ENCODE results near the gene VAMP5. TPM values are rescaled to one million over a fixed set of nuclear protein-coding genes. Genes with fewer than 3 reads are reported as not detected.
"Not testable (repeated sequence)": the region's sequence is repeated elsewhere in the genome, so short reads cannot be mapped to it uniquely, and the experiment has no call there.

The VAMP5 gene
- total RNA-seq, 1 donor from 2014 or later: 87.0 TPM

GRCh38 chr2:85539361-85540132 lies 44.7 kb upstream of the VAMP5 start:
- intact Hi-C loops (cut with DNase I): no loop called here
- Histone ChIP-seq H3K36me3 (peaks cover 39% of the 10 kb centered on the region), H3K9me3 (no peaks in the 10 kb centered on the region), H3K4me3 (peak overlapping the region; percentile 98), H3K27me3 (ENCODE audit: low read depth) (no peaks in the 10 kb centered on the region), H3K4me1 (peaks cover 49% of the 10 kb centered on the region), H3K27ac (peak overlapping the region; percentile 99)
- DNase-seq (peak; percentile 82), ATAC-seq (peak; percentile 73 to 81)
- TF ChIP-seq, protein P1, sequence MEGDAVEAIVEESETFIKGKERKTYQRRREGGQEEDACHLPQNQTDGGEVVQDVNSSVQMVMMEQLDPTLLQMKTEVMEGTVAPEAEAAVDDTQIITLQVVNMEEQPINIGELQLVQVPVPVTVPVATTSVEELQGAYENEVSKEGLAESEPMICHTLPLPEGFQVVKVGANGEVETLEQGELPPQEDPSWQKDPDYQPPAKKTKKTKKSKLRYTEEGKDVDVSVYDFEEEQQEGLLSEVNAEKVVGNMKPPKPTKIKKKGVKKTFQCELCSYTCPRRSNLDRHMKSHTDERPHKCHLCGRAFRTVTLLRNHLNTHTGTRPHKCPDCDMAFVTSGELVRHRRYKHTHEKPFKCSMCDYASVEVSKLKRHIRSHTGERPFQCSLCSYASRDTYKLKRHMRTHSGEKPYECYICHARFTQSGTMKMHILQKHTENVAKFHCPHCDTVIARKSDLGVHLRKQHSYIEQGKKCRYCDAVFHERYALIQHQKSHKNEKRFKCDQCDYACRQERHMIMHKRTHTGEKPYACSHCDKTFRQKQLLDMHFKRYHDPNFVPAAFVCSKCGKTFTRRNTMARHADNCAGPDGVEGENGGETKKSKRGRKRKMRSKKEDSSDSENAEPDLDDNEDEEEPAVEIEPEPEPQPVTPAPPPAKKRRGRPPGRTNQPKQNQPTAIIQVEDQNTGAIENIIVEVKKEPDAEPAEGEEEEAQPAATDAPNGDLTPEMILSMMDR (IDR thresholded peaks at IDR 0.05): no peak

DNA sequence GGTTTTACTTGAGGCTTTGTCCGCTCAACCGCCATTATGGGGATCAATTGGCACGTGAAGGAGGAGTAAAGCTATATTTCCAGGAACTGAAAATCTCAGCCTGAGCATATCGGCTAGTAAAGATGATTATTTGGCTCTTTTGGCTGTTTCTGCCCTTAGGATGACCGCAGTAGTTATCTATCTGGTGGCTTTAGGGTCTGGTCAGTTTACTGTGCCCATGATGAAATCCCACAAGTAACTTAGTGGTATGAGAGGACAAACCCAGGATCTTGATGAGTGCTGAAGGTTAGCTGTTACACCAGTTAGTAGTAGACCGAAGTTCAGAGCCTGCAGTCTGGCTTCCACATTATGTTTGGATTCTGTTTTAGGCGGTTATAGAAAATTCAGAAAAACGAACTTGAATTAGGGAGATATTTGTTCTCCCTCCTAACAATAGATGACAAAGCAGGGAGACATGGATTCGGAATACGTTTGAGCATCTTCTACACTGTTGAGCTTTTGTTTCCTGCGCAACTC lies 44.0 kb upstream of the VAMP5 start:
- no peak for ATAC-seq
- Histone ChIP-seq H3K4me3 (peak overlapping the region; percentile 98), H3K27me3 (ENCODE audit: low read depth) (no peaks in the 10 kb centered on the region), H3K4me1 (peaks cover 49% of the 10 kb centered on the region), H3K9me3 (no peaks in the 10 kb centered on the region), H3K36me3 (peaks cover 45% of the 10 kb centered on the region), H3K27ac (peak overlapping the region; percentile 99)
- DNase-seq: no peak
- intact Hi-C loops (cut with DNase I): no loop called here
- TF ChIP-seq, protein P1 (IDR thresholded peaks at IDR 0.05): no peak

- peaks cover 56% of the 10 kb centered on the region for H3K36me3 ChIP-seq
Observed at GRCh38 chr2:85541262-85541661, 43.0 kb upstream of the VAMP5 start.

DNA sequence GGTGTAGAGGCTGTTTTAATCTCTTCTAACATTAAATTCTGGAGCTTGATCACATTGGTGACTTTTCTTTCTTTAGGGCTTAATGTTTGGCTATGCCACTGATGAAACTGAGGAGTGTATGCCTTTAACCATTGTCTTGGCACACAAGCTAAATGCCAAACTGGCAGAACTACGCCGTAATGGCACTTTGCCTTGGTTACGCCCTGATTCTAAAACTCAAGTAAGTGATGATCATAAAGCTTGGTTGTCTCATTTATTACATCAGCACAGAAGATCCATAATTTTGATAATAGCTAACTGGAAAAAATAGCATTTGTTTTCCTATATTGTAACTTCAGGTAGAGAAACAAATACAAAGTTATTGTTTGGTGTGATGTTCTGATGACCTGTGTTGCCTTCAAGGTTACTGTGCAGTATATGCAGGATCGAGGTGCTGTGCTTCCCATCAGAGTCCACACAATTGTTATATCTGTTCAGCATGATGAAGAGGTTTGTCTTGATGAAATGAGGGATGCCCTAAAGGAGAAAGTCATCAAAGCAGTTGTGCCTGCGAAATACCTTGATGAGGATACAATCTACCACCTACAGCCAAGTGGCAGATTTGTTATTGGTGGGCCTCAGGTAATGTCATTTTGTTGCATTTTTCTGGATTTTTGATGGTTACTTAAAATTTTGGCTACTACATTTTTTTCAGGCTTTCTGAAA lies 42.3 kb upstream of the VAMP5 start:
- Histone ChIP-seq H3K27me3 (ENCODE audit: low read depth) (no peaks in the 10 kb centered on the region), H3K4me1 (peaks cover 45% of the 10 kb centered on the region), H3K4me3 (peak overlapping the region; percentile 98), H3K36me3 (peaks cover 59% of the 10 kb centered on the region), H3K9me3 (no peaks in the 10 kb centered on the region), H3K27ac (no peak overlapping the region)
- intact Hi-C loops (cut with DNase I): no loop called here
- DNase-seq: no peak
- TF ChIP-seq, protein P1 (IDR thresholded peaks at IDR 0.05): no peak
- no peak for ATAC-seq

More at GRCh38 chr2:85541262-85541661, 43.0 kb upstream of the VAMP5 start:
- H3K27ac ChIP-seq: no peak overlapping the region
- intact Hi-C loops (cut with DNase I): no loop called here
- no peaks in the 10 kb centered on the region for H3K27me3 ChIP-seq (ENCODE audit: low read depth)
- H3K4me3 ChIP-seq: peak overlapping the region; percentile 98
- ATAC-seq (no peak), DNase-seq (no peak)
- TF ChIP-seq, protein P1 (IDR thresholded peaks at IDR 0.05): no peak
- no peaks in the 10 kb centered on the region for H3K9me3 ChIP-seq
- H3K4me1 ChIP-seq: peaks cover 49% of the 10 kb centered on the region

DNA sequence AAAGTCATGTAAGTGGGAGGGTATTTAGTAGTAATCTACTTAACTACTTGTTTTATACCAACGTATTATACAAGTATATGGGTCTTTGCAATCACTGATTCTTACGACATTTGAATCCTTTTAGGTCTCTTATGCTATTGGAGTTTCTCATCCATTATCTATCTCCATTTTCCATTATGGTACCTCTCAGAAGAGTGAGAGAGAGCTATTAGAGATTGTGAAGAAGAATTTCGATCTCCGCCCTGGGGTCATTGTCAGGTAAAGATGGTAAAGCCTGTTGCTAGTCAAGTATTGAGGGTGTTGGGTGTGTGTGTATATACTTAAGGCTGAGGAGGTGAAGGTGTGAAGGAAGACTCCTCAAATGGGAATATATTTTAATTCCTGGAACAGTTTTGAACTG lies 41.5 kb upstream of the VAMP5 start:
- Histone ChIP-seq H3K4me3 (no peak overlapping the region), H3K4me1 (peaks cover 37% of the 10 kb centered on the region), H3K27me3 (ENCODE audit: low read depth) (no peaks in the 10 kb centered on the region), H3K9me3 (no peaks in the 10 kb centered on the region), H3K36me3 (peaks cover 62% of the 10 kb centered on the region), H3K27ac (no peak overlapping the region)
- ATAC-seq: no peak
- no peak for DNase-seq
- TF ChIP-seq, protein P1 (IDR thresholded peaks at IDR 0.05): no peak
- intact Hi-C loops (cut with DNase I): no loop called here

DNA sequence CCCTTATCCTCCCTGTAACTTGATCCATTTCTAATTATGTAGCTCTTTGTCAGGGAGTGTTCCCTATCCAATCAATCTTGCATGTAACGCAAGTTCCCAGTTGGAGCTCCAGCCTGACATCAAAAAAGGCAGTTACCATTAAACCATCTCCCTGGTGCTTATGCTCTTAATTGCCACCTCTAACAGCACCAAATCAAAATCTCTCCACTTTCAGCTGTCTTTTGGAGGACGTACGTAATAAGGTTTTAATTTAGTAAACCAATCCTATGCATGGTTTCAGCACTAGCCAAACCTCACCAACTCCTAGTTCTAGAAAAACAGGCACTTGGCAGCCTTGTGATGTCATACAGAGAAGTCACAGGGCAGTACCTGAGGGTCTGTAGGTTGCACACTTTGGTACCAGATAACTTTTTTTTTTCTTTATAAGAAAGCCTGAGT lies 40.0 kb upstream of the VAMP5 start:
- peaks cover 77% of the 10 kb centered on the region for H3K36me3 ChIP-seq
- not testable (repeated sequence) for H3K27ac ChIP-seq

DNA sequence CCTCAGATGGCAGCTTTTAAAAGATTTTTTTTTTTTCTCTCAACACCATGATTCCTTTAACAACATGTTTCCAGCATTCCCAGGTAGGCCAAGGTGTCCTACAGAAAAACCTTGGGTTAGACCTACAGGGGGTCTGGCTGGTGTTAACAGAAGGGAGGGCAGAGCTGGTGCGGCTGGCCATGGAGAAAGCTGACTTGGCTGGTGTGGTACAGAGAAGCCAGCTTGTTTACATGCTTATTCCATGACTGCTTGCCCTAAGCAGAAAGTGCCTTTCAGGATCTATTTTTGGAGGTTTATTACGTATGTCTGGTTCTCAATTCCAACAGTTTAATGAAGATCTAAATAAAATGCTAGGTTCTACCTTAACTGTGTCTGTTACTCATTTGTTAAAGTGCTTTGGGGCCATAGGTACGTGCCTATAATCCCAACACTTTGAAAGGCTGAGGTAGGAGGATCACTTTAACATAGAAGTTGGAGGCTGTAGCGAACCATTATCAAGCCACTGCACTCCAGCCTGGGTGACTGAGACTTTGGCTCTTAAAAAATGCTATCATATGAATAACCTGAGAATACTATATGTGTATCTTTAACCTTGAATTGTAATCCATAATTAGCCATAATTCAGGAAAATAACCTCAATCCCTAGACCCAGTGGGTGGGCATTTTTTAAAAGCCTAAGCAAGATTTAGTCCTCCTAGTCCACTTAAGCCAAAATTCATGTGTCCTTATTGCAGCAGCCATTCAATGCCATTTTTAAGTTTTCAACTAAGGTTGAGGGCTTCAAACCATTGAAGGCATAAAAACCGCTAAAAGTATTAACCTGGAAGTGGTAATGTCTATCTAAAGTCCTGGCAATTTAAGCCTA lies 39.1 kb upstream of the VAMP5 start:
- DNase-seq; H3K4me3 ChIP-seq; ATAC-seq; H3K9me3 ChIP-seq; H3K27me3 ChIP-seq (ENCODE audit: low read depth); intact Hi-C loops (cut with DNase I); H3K27ac ChIP-seq: not testable (repeated sequence)
- peaks cover 85% of the 10 kb centered on the region for H3K36me3 ChIP-seq
- peaks cover 37% of the 10 kb centered on the region for H3K4me1 ChIP-seq

More for the DNA sequence above, 40.0 kb upstream of the VAMP5 start:
- H3K4me3 ChIP-seq; H3K27me3 ChIP-seq (ENCODE audit: low read depth); DNase-seq; ATAC-seq; intact Hi-C loops (cut with DNase I); H3K9me3 ChIP-seq: not testable (repeated sequence)
- H3K4me1 ChIP-seq: peaks cover 37% of the 10 kb centered on the region
